Measurements from ENCODE around the gene BNIP5.

Gene BNIP5

DNA sequence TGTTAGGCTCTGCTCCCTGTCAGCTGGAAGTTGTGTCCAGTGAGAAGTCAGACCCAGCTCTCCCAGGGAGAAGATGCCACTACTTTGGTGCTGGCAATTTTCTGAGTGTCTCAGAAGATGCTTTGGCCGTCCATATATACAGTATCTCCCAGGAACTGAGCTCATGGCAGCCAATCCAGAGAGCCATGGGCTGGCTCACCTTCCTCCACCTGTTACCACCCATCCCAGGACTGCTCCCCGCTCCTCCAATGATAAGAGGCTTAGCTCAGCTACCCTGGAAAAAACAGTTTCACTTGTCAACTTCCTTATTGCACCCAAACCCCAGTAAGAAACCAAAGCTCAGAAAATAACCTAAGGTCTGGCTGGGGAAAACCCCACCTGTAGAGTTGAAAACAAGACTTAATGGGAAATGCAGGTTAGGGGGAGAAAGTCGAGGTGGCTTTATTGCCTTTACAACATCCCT is at the start of gene BNIP5:
Gene BNIP5, minus strand, starts transcription at position 110 of the 463 bp plus-strand sequence. CDS start 6,198 bp downstream, outside the sequence.
- DNase-seq (ENCODE audit: low read depth) = no peak
- H3K4me3 ChIP-seq (ENCODE audit: low read depth, low read length) = no peak within 1 kb of the TSS
- TF ChIP-seq CTCF (IDR thresholded peaks at IDR 0.05; ENCODE audit: control insufficient read depth, extremely low read depth, insufficient read depth) = no peak

GRCh38 chr6:36384095-36384494 is 47.4 kb upstream of the BNIP5 start:
- no peak for DNase-seq (ENCODE audit: low read depth)
- no peak overlapping the region for H3K4me3 ChIP-seq (ENCODE audit: low read depth, low read length)
- no peak for TF ChIP-seq CTCF (IDR thresholded peaks at IDR 0.05; ENCODE audit: control insufficient read depth, extremely low read depth, insufficient read depth)

GRCh38 chr6:36383606-36384005 is 46.9 kb upstream of the BNIP5 start:
- H3K4me3 ChIP-seq (ENCODE audit: low read depth, low read length) = no peak overlapping the region
- no peak for TF ChIP-seq CTCF (IDR thresholded peaks at IDR 0.05; ENCODE audit: control insufficient read depth, extremely low read depth, insufficient read depth)
- peak; percentile 14 for DNase-seq (ENCODE audit: low read depth)

GRCh38 chr6:36382976-36383375 is 46.3 kb upstream of the BNIP5 start:
- no peak for DNase-seq (ENCODE audit: low read depth)
- H3K4me3 ChIP-seq (ENCODE audit: low read depth, low read length) = no peak overlapping the region
- no peak for TF ChIP-seq CTCF (IDR thresholded peaks at IDR 0.05; ENCODE audit: control insufficient read depth, extremely low read depth, insufficient read depth)

GRCh38 chr6:36381502-36382389 is 45.1 kb upstream of the BNIP5 start:
- no peak for DNase-seq (ENCODE audit: low read depth)
- TF ChIP-seq CTCF (IDR thresholded peaks at IDR 0.05; ENCODE audit: control insufficient read depth, extremely low read depth, insufficient read depth) = no peak
- H3K4me3 ChIP-seq (ENCODE audit: low read depth, low read length) = no peak overlapping the region

- TF ChIP-seq CTCF (IDR thresholded peaks at IDR 0.05; ENCODE audit: control insufficient read depth, extremely low read depth, insufficient read depth) = no peak
- no peak for DNase-seq (ENCODE audit: low read depth)
- H3K4me3 ChIP-seq (ENCODE audit: low read depth, low read length) = no peak overlapping the region
Measured at GRCh38 chr6:36380166-36380565, 43.5 kb upstream of the BNIP5 start.
